OCI-LY1 (cell line): Measurements from ENCODE around the gene POU2F1.

ENCODE experiments used
- CTCF ChIP-seq: fragments of 200-600 bp; sonication (generic), shearing (Covaris generic); IDR thresholded peaks from 2 replicates; pipeline ENCODE4 v1.5.1; 2017; ENCODE audit warnings: mild to moderate bottlenecking, antibody characterized with exemption, low read length, moderate library complexity, mixed read lengths
- EZH2 ChIP-seq: fragments of 200-600 bp; sonication (generic), shearing (Covaris generic); IDR thresholded peaks from 2 replicates; pipeline ENCODE4 v1.8.0; 2017; ENCODE audit warnings: borderline replicate concordance, mixed run types, mild to moderate bottlenecking, antibody characterized with exemption, low read length, moderate library complexity, mixed read lengths

DNA sequence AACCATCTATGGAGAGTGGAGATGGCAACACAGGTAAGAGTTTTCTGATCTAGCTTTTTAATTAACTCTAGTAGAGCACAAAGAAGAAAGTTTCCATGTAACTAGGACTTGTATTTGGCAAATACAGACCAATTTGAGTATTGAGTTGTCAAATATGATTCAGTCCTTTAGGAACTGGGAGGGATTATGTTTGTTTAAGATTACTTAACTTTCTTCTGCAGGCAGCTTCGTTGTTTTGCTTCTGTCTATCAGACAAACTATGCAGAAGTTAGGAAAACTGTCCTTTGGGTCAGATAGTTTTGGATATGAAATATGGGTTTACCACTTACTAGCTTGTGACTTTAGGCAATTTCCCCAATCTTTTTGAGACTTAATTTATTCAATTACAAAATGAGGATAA, 111.8 kb downstream of the POU2F1 start:
- TF ChIP-seq EZH2 (no peak), CTCF (no peak)
